GM21360 (cell line): ENCODE measurements around the gene FNBP1.
A peak's percentile ranks its signal among the peaks of the same experiment; 100 is the strongest.
"Not testable (repeated sequence)": the region's sequence is repeated elsewhere in the genome, so short reads cannot be mapped to it uniquely, and the experiment has no call there.

Experiments
- ATAC-seq: cut with Tn5 transposase; IDR thresholded peaks from one replicate; pipeline ENCODE4 v1.9.1; 2021; ENCODE audit warnings: mild to moderate bottlenecking, moderate library complexity; ENCODE audit not compliant: unreplicated experiment

The FNBP1 gene

DNA sequence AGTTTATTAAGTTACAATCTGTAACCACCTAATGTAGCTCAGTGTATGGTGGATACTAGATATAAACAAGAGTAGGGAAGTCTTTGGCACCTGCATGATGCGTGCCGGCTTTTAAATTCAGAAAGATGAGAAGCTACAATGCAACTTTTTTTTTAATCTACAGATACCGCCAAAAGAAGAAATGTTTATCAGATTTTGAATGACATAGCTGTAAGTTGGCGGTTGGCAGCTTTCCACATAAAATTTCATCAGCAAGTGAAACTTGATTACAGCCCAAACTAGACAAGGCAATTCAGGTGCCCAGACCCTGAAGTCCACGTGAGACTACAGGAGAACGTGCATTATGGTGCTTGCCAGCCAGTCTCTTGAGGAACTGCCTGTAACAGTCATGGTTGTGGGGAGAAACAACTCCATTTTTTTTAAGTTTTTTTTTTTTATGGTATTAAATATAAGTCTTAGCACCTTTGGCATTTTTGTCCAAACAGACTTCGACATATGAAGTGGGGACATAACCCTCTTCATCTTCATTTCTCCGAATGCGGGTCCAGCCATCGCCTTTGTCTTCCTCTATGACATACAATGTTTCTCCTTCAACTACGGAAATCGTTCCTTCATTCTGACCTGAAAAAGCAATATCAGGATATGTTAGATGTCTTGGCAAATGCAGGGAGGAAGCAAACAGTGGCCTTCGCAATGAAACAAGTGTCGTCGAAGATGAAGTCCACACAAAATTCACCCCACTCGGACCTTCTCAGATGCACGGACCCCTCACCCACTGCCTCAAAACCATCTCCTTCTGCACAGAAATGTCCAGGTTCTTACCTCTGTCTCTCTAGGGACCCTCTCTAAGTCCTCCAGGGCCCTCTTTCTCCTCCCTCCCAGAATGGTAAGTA lies 147.4 kb downstream of the FNBP1 start:
- no peak for ATAC-seq

DNA sequence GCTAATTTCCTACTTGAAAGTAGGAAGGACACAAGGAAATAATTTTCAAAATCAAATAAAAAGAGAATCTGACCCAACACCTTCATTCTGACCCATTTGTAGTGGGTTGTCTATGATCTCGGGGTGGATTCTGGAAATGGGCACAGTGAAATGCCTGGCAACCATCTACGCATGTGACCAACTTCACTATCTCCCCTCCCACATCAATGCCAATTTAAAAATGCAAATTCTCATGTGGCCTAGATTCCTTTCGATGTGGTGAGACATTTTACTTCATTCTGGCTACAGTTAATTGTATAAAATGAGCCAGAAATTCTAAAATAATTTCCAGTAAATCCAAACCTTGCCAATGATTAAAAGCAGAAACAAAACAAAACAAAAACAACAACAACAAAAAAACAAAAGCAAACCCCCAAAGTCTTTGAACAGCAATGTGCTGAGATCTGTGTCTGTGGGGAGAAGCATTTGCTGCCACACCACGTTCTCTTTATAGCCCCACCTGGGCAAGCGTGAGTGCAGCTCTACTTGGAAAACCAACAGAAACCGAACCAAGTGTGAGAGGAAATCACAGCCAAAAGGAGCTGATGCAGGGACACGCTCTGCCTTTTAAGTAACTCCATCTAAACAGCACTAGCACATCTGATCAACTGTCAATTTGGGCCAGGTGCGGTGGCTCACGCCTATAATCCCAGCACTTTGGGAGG lies 148.7 kb downstream of the FNBP1 start:
- ATAC-seq = no peak

DNA sequence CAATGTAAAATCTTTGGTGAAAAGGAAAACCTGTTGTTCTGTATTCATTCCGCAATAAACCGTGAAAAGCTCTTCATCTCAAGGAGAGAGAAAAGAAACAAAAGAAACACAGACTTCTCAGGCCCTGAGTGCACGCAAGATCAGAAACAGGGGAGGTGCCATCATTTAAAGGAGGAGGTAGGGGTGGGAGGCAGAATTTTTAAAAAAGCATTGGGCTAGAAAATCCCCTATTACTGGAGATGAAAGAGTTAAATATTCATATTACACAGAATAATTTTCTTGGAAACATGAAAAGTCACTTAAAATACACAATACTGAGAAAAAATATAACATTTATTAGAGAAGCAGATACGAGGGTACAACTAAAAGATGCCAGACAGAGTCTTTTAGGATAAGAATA lies 151.4 kb downstream of the FNBP1 start:
- ATAC-seq = no peak

DNA sequence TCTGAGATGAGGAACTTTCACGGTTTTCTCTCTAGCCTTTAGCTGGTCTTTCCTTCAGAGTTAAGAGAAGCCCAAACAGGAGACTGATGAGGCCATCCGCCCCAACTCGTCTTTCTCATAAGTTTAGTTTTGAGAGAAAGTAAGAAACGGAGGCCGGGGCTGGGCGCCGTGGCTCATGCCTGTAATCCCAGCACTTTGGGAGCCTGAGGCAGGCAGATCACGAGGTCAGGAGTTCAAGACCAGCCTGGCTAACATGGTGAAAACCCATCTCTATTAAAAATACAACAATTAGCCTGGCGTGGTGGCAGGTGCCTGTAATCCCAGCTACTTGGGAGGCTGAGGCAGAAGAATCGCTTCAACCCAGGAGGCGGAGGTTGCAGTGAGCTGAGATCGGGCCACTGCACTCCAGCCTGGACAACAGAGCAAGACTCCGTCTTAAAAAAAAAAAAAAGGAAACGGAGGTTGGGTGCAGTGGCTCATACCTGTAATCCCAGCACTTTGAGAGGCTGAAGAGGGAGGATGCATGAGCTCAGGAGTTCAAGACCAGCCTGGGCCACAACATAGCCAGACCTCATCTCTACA lies 152.2 kb downstream of the FNBP1 start:
- not testable (repeated sequence) for ATAC-seq

DNA sequence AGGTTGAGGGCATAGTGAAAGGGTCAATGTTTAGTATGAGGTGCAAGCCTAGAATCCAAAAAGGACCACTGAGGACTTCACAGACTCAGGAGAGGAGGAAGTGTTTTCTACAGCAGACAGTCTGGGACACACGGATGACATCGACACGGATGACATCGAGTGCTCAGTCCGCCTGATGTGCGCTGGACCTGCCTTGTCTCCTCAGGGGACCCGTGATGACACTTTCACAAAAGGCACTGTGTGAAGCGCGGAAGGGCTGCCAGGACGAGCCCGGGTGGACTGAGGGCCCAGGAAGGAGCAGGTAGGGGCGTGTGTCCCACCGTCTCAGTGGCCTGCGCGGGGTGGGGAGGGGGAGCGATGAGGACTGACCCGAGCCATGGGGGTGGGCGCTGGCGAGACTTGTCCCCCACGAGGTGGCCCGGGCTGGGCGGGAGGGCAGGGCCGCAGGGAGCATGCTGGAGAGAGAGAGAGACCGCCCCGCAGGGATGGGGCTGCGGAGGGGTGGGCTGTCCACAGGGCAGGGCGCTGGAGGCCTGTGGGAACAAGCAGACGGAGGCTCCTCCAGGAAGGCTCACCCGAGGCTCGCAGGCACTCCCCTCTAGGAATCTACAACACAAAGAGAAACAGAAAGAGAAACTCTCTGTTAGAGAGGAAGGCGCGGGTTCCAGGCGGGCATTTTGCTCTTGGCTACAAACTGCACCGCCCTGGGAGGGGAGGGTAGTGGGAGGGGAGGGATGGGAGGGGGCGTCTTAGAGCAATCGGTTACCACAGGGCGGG lies 152.9 kb downstream of the FNBP1 start:
- no peak for ATAC-seq

DNA sequence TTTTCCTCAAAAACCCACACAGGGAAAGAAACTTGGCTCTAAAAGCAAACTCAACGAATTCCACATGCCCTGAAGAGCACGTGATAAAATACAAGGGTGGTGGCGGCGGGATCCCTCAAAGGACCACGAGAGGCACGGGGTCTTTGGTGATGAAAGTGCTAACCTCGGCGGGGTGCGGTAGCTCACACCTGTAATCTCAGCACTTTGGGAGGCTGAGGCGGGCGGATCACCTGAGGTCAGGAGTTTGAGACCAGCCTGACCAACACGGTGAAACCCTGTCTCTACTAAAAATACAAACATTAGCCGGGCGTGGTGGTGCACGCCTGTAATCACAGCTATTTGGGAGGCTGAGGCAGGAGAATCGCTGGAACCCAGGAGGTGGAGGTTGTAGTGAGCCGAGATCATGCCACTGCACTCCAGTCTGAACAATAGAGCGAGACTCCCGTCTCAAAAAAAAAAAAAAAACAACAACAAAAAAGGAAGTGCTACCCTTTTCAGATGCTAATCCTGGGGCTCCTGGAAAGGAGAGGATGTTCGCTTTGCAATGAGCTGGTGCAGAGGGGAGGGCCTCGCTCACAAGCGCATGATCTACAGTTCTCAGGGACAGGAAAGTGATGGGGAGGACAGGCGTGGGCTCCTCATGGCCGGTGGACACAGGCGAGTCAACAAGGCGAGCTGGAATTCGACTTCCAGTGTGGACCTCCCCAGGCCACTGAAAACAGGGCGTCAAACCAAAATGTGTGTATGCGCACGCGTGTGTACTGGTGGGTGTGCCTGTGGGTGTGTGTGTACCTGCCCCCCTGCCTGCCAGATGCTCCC lies 153.7 kb downstream of the FNBP1 start:
- ATAC-seq = no peak

DNA sequence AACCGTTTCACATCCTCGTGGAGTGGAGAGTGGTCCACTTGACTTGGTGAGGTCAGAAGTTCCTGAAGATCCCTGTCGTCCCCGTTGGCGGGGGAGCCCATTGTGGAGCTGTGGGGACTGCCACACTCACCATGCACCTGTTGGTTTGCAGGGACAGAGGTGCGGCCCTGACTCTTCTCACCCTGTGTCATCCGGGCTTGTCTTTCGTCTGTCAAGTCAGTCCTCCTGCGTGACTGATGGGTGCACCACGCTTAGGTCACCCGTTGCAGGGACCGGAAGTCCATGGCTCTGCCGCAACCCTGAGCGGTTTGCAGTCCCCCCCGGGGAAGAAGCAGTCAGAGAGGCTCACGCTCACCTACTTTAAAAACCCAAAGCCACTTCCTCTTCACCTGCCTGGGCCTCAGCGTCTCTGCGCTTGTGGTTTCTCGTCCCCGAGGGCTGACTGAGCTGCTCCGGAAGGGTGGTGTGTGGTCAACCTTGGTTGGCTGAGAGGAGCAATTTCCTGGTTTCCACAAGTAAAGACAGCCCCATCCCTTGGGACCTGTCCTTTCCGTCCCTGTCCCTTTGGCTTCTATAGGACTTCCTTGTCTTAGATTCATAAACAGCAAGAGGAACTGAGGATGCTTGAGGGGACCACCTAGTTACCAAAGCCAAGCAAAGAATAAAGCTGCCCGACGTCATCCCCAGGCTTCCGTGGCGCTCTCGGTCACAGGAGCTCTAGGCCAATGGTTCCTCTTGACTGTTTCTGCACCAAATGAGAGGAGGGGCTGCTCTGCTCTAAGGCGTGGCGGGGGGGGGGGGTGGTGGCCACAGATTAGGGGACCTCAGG lies 154.5 kb downstream of the FNBP1 start:
- peak; percentile 45 for ATAC-seq

DNA sequence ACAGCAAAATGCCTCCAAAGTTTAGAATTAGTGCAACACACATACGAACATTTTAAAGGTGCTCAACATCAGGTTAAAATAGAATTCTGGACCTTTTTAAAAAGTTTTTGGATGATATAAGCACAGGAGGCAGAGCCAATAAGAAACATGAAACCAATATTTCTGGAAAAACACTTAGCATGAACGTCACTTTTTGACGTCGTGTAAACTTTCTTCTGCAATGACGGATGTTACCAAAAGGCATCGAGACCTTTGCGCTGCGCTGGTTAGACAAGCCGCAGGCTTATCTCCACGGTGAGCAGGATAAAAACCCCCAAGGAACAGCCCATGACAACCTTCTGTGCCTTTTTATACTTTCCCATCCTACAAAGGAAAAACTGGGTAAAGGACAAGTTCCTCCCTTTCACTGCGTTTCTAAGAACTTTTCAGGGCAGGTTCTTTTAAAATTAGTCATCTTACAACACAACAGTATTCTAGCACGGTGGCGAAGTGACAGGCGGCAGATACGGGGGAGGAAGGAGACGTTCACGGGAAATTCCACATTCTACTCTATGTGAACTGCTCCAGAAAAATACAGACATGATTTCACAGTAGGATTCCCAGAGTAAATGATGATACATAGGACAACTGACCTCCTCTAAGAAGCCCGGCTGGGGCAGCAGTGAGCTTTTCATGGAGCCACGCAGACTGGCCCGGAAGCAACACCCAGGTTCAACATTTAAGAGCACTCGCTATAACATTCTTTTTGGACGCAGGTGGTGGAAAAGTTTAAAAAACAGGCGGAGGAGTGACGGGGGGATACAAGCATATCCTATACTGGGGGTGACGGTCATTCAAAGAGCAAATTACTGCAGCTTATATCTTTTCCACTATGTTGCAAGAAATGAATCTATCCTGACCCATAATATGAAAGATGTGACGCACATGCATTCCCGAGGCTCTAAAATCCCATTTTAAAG lies 155.4 kb downstream of the FNBP1 start:
- ATAC-seq = no peak

DNA sequence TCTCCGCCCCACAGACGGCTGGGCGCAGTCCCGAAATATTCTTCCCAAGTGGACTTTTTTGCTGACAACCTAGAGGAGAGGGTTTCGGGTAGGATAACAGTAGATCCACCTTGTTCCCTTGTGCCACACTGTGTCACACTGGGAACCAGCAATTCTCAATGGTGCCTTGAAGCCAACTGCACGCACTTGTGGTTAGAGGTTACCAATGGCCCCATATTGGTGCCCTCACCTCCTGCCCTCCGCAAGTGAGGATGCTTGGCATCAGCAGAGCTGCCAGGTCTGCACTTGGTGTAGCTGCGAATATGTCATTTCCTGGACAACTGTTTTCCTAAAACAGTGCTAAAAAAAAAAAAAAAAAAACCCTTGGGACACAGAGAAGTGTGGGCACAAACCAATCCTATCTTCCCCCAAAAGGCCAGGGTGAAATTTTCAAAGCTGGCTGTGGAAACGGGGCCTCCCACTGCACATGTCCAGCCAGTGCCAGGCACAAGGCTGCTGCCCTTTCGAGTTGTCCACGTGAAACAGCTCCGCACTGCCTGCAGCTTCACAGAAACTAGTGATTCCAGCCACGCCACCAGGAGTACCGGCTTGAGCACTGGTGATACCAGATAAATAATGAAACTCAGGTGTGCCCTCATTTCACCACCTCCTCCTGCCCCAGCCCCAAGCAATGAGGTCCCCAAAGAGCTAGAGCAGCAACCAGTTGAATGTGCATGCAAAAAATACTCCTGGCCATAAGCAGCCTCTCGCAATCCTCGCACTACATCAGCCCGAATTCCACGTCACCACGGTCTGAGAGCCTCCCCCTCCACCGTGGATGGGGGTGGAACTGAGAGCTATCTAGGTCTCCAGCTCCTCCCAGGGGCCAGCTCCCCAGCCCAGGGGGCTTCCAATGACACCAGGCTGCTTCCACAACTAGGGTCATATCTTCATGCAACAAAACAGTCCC lies 156.5 kb downstream of the FNBP1 start:
- no peak for ATAC-seq

DNA sequence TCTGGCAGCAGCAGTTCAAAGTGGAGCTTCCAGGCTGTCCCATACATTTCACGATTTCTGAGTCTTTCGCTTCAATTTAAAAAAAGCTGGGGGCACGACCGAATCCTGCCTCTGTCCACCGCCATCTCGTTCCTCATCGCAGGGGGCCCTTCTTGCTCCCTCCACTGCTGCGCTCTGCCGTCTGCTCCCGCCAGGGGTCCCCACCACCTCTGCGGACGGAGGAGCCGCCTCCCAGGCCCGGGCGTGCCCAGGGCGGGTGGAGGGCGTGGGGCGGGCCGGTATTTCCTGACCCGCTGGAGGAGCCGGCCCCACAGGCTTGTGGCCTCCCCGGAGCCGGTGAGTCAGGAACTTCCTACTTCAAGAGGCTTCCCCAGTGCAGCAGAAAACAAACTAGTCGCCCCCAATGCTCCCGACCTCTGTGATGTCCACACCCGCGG lies 157.3 kb downstream of the FNBP1 start:
- ATAC-seq = no peak

DNA sequence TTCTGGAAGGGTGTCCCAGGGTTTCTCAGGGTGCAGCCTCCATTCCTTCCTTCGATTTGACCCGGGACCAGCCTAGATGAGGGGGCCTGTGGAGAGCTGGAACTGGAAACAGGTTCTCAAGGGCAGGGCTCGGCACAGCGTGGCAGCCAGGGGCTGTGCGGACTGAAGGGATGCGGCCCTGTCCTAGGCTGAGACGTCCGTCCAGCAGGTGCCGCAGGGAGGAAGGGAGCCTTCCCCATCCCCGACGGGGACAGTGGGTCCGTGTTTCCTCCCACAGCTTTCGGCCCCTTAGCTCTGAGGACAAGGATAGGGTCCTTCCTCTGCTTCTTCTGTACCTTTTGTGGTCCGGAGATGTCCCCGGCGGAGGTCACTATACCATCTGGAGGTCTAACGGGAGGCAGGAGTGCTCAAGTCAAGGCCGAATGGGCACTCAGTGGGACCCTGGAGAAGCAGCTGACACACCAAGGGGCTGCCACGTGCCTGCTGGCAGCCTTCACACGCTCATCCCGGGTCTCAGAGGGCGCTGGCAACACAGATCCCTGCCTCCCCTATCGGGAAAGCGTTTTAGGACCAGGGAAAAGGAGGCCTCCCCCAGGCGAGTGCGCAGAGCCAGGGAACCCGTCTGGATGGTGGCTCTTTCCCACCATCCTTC lies 157.8 kb downstream of the FNBP1 start:
- ATAC-seq = no peak

DNA sequence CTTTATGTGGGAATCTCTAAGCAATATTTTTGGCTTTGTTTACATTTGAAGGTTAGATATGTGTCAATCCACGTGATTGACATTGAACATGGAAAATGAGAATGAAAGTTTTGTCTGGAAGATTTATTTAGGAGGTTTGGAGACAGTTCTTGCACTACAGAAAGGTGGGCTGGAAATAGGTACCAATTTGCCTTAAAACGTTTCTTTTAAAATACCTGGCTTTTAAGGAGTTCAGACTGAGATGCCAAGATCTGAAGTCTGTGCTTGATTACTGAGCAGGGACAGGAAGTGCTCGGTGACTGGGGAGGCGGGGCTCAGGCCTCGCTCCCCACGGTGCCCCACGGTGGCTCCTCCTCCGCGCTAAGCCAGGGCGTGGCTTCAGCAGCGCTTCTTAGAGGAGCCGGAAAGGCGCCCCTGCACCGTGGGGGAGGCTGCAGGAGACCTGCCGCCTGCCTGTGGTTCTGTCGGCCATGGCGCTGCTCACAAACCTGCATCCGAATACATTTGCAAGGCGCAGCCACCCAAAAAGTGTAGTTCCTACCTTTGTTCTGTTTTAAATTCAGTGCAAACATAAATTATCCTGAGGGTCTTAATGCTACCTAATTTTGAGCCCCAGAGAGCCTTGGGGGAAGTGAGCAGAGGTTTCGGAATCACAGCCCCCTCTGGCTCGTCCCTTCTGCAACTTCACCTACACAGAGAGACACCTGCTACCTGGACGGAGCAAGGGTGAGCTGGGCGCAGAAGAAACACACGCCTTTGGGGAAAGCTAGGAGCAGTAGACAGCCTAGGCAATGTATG lies 158.6 kb downstream of the FNBP1 start:
- ATAC-seq = peak; percentile 47

DNA sequence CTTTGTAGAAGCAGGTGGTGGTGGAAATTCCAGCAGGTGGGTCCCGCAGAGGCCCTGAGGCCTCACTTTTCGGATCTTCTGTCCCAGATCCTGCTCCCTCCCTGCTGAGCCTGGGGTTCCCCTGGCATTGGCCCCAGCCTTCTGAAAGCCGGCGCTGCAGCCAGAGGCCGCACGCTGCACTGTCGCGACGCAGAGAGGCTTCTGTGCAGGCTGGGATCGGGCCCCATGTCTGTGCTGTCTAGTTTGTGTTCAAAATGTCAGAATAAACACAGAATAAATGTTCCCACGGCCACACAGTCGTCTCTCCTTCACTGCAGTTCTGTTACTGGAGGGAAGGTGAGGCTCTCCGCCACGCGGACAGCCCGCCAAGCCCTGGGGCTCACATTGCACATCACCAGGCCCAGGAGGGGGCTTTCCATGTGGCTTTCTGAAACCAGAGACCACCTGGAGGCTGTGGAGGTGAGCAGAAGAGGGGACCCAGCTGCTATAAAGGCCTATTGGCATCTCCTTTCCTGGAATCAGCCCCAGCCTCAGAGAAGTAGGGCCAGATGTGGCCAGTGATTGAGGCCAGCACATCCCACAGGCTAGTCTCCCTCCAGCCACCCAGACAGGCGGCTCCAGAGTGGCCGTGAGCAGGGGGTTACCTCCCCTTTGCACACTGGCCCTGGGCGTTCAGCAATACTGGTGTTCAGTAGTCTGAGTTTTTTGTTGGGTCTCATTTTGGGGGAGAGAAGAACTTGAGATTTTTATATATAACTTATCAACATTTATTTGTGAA lies 161.3 kb downstream of the FNBP1 start:
- no peak for ATAC-seq

DNA sequence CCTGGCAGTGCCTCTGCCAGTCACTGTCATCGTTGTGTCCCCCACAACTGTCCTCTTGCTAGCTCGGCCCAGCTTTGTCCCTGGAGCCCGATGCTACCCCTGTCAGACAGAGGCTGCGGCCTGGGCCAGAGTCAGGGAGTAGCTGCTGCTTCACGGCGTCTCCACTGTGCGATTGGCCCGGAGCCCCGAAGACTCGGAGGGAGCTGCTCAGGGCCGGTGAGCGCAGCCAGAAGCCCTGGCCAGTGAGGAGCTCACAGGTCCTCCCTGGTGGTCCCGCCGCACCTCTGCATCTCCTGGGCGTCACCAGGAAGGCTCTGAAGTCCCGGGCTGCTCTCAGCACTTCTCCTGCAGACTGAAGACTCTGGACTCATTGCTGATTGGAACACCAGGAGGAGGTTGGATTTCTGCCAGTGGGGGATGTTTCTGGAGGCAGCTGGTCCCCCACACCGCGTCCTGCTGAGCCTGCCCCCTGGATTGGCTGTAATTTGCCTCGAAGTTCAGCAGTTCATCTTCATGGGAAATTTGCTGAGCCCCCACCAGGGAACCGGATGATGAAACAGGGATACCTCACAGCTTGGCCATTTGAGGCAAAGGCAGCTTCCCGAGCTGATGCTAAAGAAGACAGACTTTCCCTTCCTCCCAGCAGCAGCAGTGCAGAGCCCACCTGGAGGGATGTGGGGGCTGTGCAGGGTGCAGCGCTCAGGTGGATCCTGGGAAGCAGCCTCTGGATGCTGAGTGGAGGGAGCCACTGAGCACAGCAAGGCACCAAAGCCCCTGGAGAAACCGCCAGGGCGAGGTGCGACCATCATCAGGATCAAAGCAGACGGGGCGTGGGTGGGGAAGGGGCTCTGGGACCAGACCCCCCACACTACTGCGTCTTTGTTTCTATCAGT lies 162.1 kb downstream of the FNBP1 start:
- ATAC-seq = no peak
